HG02852 (cell line): ENCODE measurements around the gene CALY.
A peak's percentile ranks its signal among the peaks of the same experiment; 100 is the strongest.
"Not testable (repeated sequence)": the region's sequence is repeated elsewhere in the genome, so short reads cannot be mapped to it uniquely, and the experiment has no call there.

Experiments
- ATAC-seq: cut with Tn5 transposase; IDR thresholded peaks from one replicate; pipeline ENCODE4 v1.9.1; 2021; ENCODE audit warnings: mild to moderate bottlenecking, moderate library complexity; ENCODE audit not compliant: unreplicated experiment

The CALY gene

GRCh38 chr10:133336577-133337369, at the start of gene CALY:
Gene CALY (minus strand): TSS chr10:133336896. CDS start chr10:133328989, 7,907 bp downstream.
- ATAC-seq: no peak

- ATAC-seq: no peak
These were observed 48.5 kb upstream of the CALY start for GRCh38 chr10:133385214-133385613.

- ATAC-seq: no peak
These were observed 47.4 kb upstream of the CALY start for GRCh38 chr10:133384071-133384470.

GRCh38 chr10:133383551-133383950, 46.9 kb upstream of the CALY start:
- no peak for ATAC-seq

GRCh38 chr10:133381036-133381435, 44.3 kb upstream of the CALY start:
- no peak for ATAC-seq

GRCh38 chr10:133379801-133380666, 43.3 kb upstream of the CALY start:
- ATAC-seq: no peak

GRCh38 chr10:133379152-133379800, 42.6 kb upstream of the CALY start, which contains the start of gene PAOX:
Gene PAOX (plus strand): TSS chr10:133379262. CDS start chr10:133379317, 55 bp downstream.
- peak; percentile 58 for ATAC-seq

GRCh38 chr10:133378251-133379096, 41.8 kb upstream of the CALY start:
- ATAC-seq: peak; percentile 31

GRCh38 chr10:133377818-133378250, 41.1 kb upstream of the CALY start:
- no peak for ATAC-seq

GRCh38 chr10:133377025-133377817, 40.5 kb upstream of the CALY start:
- ATAC-seq: no peak

GRCh38 chr10:133376183-133376582, 39.5 kb upstream of the CALY start:
- not testable (repeated sequence) for ATAC-seq

- ATAC-seq: no peak
These were observed 38.8 kb upstream of the CALY start for GRCh38 chr10:133375357-133376115.

- peak; percentile 90 for ATAC-seq
These were observed 36.7 kb upstream of the CALY start, which contains the start of gene ECHS1 for GRCh38 chr10:133373174-133374090. Gene ECHS1 (minus strand): TSS chr10:133373354. CDS start chr10:133373333, 21 bp downstream.

GRCh38 chr10:133372507-133372906, 35.8 kb upstream of the CALY start:
- ATAC-seq: no peak

GRCh38 chr10:133370030-133370786, 33.5 kb upstream of the CALY start:
- no peak for ATAC-seq

GRCh38 chr10:133368153-133368552, 31.5 kb upstream of the CALY start:
- ATAC-seq: no peak

GRCh38 chr10:133367461-133367860, 30.8 kb upstream of the CALY start:
- not testable (repeated sequence) for ATAC-seq
